GM10248 (cell line): Measurements from ENCODE around the gene TEX14.

ENCODE experiments used
- CTCF ChIA-PET: fragments of 300-600 bp; sonication (Branson Sonifier 250); formaldehyde crosslinking; extraction: SDS; loops from one replicate; lab custom pipeline; 2021; ENCODE audit warnings: antibody characterized with exemption; lab: Yijun Ruan, JAX
- POLR2A ChIA-PET: fragments of 350-650 bp; sonication (Branson Sonifier 250); formaldehyde crosslinking; extraction: SDS; loops from one replicate; lab custom pipeline; 2020; ENCODE audit warnings: antibody characterized with exemption; lab: Yijun Ruan, JAX
- DNase-seq: peaks from one replicate; pipeline ENCODE4 v3.0.0; 2012; ENCODE audit errors: extremely low spot score
- CTCF ChIP-seq: IDR thresholded peaks from 2 replicates; pipeline ENCODE4 v1.5.1; 2012; ENCODE audit warnings: mild to moderate bottlenecking, low read depth; ENCODE audit errors: extremely low read depth, missing control alignments, control extremely low read depth

TEX14 gene, protein sequence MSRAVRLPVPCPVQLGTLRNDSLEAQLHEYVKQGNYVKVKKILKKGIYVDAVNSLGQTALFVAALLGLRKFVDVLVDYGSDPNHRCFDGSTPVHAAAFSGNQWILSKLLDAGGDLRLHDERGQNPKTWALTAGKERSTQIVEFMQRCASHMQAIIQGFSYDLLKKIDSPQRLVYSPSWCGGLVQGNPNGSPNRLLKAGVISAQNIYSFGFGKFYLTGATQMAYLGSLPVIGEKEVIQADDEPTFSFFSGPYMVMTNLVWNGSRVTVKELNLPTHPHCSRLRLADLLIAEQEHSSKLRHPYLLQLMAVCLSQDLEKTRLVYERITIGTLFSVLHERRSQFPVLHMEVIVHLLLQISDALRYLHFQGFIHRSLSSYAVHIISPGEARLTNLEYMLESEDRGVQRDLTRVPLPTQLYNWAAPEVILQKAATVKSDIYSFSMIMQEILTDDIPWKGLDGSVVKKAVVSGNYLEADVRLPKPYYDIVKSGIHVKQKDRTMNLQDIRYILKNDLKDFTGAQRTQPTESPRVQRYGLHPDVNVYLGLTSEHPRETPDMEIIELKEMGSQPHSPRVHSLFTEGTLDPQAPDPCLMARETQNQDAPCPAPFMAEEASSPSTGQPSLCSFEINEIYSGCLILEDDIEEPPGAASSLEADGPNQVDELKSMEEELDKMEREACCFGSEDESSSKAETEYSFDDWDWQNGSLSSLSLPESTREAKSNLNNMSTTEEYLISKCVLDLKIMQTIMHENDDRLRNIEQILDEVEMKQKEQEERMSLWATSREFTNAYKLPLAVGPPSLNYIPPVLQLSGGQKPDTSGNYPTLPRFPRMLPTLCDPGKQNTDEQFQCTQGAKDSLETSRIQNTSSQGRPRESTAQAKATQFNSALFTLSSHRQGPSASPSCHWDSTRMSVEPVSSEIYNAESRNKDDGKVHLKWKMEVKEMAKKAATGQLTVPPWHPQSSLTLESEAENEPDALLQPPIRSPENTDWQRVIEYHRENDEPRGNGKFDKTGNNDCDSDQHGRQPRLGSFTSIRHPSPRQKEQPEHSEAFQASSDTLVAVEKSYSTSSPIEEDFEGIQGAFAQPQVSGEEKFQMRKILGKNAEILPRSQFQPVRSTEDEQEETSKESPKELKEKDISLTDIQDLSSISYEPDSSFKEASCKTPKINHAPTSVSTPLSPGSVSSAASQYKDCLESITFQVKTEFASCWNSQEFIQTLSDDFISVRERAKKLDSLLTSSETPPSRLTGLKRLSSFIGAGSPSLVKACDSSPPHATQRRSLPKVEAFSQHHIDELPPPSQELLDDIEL (N-terminal part only)

DNA sequence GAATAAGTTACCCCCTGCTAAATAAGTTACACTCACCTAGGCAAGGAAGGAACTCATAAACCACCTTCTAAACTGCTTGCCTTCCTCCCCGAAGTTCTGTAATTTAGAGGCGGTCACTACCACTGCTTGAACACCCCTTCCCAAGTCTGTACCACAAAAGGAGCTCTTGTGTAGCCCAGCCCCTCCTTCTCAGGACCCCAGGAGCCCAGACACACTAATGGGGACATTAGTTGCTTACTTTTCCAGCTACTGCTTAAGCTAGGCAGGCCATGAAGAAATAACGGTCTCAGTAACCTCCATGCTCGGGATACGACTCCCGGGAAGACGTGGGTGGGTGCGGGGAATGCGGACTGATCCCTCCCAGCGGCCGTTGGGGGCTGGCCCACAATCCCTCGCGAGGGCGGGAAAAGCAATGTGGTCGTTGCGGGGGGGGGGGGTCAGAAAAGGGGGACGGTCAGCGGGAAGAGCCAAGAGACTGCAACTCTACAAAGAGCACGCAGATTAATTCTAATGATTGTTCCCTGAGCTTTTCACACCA, at the start of gene TEX14:
Gene TEX14 (minus strand): TSS at position 345 of the 538 bp plus-strand sequence. CDS start 40,044 bp downstream, outside the sequence.
- POLR2A ChIA-PET: interaction anchor here (1.6 to 1.8 kb wide), 2 partner anchors 34 to 60 kb away, joined by 9 to 19 read pairs; no protein-coding TSS in a partner anchor
- TF ChIP-seq CTCF: no peak
- no peak for DNase-seq
- CTCF ChIA-PET: interaction anchor here (0.7 to 2.8 kb wide), 3 partner anchors 11 to 354 kb away, joined by 3 to 9 read pairs (median 5); no protein-coding TSS in a partner anchor

- DNase-seq: no peak
- POLR2A ChIA-PET: no interaction called here
- CTCF ChIA-PET: no interaction called here
- TF ChIP-seq CTCF: no peak
Measured at GRCh38 chr17:58741121-58741625, 49.3 kb upstream of the TEX14 start.

DNA sequence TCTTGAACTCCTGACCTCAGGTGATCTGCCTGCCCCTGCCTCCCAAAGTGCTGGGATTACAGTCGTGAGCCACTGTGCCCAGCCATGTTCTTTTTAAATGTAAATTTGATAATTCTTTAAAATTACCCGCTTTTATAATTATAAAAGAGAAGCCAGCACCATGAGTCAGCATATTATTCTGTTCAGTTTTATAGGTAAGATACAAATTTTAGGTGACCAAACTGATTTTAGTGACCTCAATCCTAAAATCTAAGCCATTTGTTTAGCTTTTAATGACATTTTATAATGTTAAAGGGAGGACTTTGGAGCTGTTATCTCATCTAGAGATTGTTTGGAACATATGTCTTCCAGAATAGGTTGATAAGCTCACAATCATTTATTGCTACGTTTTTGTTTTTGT, 43.0 kb upstream of the TEX14 start:
- DNase-seq: no peak
- ChIA-PET POLR2A (no interaction called here), CTCF (interaction anchor here (1.4 kb wide), 1 partner anchor 18 kb away, joined by 4 read pairs; no protein-coding TSS in a partner anchor)
- no peak for TF ChIP-seq CTCF

GRCh38 chr17:58734040-58734439, 42.2 kb upstream of the TEX14 start:
- ChIA-PET CTCF (no interaction called here), POLR2A (no interaction called here)
- no peak for TF ChIP-seq CTCF
- DNase-seq: no peak

- no peak for DNase-seq
- ChIA-PET CTCF (interaction anchor here (1.0 to 1.2 kb wide), 2 partner anchors 9 to 154 kb away, joined by 3 read pairs; no protein-coding TSS in a partner anchor), POLR2A (no interaction called here)
- TF ChIP-seq CTCF: no peak
Measured at GRCh38 chr17:58730937-58731336, 39.1 kb upstream of the TEX14 start.
